Measurements from ENCODE around the gene ARL2BP.
"Not testable (repeated sequence)": the region's sequence is repeated elsewhere in the genome, so short reads cannot be mapped to it uniquely, and the experiment has no call there.

- not testable (repeated sequence) for TF ChIP-seq POLR2A, CTCF (IDR thresholded peaks at IDR 0.05)
Measured at GRCh38 chr16:57267343-57267742, 22.3 kb downstream of the ARL2BP start.
